ENCODE data around the gene HES1.

GRCh38 chr3:194102436-194102835 lies 33.5 kb upstream of the HES1 start:
- TF ChIP-seq POLR2AphosphoS5 (IDR thresholded peaks at IDR 0.05; ENCODE audit: borderline replicate concordance, low read depth, low read length), result no peak
- no peak for TF ChIP-seq EZH2 (IDR thresholded peaks at IDR 0.05)

All from SK-N-MC (cell line).